Measurements from ENCODE around the gene AP1AR.

The AP1AR gene

GRCh38 chr4:112196461-112196860 lies 35.1 kb upstream of the AP1AR start:
- H3K4me2 ChIP-seq (ENCODE audit: low read length): no peak overlapping the region
- no peak overlapping the region for H3K9ac ChIP-seq (ENCODE audit: low read length)
- no peak overlapping the region for H2AK5ac ChIP-seq (ENCODE audit: low read length)
- H4K12ac ChIP-seq (ENCODE audit: low read depth, low read length): no peak overlapping the region
- WGBS (ENCODE audit: extremely low coverage, insufficient coverage, insufficient read length): no CpG with 5 or more reads among the region's 1 CpG
- no peak overlapping the region for H2BK120ac ChIP-seq (ENCODE audit: insufficient read depth, low read length, poor library complexity)
- H2BK12ac ChIP-seq (ENCODE audit: low read length): no peak overlapping the region
- H3K14ac ChIP-seq (ENCODE audit: low read length): no peak overlapping the region
- H3K4ac ChIP-seq (ENCODE audit: low read depth, low read length): no peak overlapping the region
- no peaks in the 10 kb centered on the region for H3K9me3 ChIP-seq (ENCODE audit: insufficient read depth, low read depth, low read length)
- no peak overlapping the region for H3K27ac ChIP-seq (ENCODE audit: low read depth, low read length)
- H4K8ac ChIP-seq (ENCODE audit: low read depth, low read length): no peak overlapping the region
- no peaks in the 10 kb centered on the region for H3K4me1 ChIP-seq (ENCODE audit: control insufficient read depth in 1 of 2, insufficient read depth in 2 of 2, low read length in 2 of 2)
- H2AFZ ChIP-seq (ENCODE audit: insufficient read depth, low read length, poor library complexity): no peak overlapping the region
- no peaks in the 10 kb centered on the region for H3K36me3 ChIP-seq (ENCODE audit: control insufficient read depth in 1 of 2, insufficient read depth in 2 of 2, low read length in 2 of 2)
- no peak overlapping the region for H2BK5ac ChIP-seq (ENCODE audit: low read depth, low read length, poor library complexity)
- no peaks in the 10 kb centered on the region for H3K79me1 ChIP-seq (ENCODE audit: low read length)
- no peak overlapping the region for H3K4me3 ChIP-seq (ENCODE audit: low read depth, low read length)
- H3K27me3 ChIP-seq (ENCODE audit: insufficient read depth, low read length): no peaks in the 10 kb centered on the region
- no peak overlapping the region for H3K18ac ChIP-seq (ENCODE audit: low read length)
- H3K79me2 ChIP-seq (ENCODE audit: control insufficient read depth, insufficient read depth, low read length, poor library complexity): no peaks in the 10 kb centered on the region
- H3K23ac ChIP-seq (ENCODE audit: low read length): no peak overlapping the region
- DNase-seq: no peak
- H4K91ac ChIP-seq (ENCODE audit: low read depth, low read length): no peak overlapping the region

GRCh38 chr4:112199041-112199440 lies 32.5 kb upstream of the AP1AR start:
- no peak overlapping the region for H3K4me2 ChIP-seq (ENCODE audit: low read length)
- no peak overlapping the region for H3K23ac ChIP-seq (ENCODE audit: low read length)
- H2AK5ac ChIP-seq (ENCODE audit: low read length): no peak overlapping the region
- H3K18ac ChIP-seq (ENCODE audit: low read length): no peak overlapping the region
- no peaks in the 10 kb centered on the region for H3K4me1 ChIP-seq (ENCODE audit: control insufficient read depth in 1 of 2, insufficient read depth in 2 of 2, low read length in 2 of 2)
- no peak overlapping the region for H2BK12ac ChIP-seq (ENCODE audit: low read length)
- H3K79me1 ChIP-seq (ENCODE audit: low read length): no peaks in the 10 kb centered on the region
- H3K4me3 ChIP-seq (ENCODE audit: low read depth, low read length): no peak overlapping the region
- no peak overlapping the region for H3K14ac ChIP-seq (ENCODE audit: low read length)
- no peaks in the 10 kb centered on the region for H3K79me2 ChIP-seq (ENCODE audit: control insufficient read depth, insufficient read depth, low read length, poor library complexity)
- H3K27ac ChIP-seq (ENCODE audit: low read depth, low read length): no peak overlapping the region
- H3K27me3 ChIP-seq (ENCODE audit: insufficient read depth, low read length): no peaks in the 10 kb centered on the region
- no peaks in the 10 kb centered on the region for H3K36me3 ChIP-seq (ENCODE audit: control insufficient read depth in 1 of 2, insufficient read depth in 2 of 2, low read length in 2 of 2)
- H2BK120ac ChIP-seq (ENCODE audit: insufficient read depth, low read length, poor library complexity): no peak overlapping the region
- WGBS (ENCODE audit: extremely low coverage, insufficient coverage, insufficient read length): no CpG with 5 or more reads among the region's 1 CpG
- no peak overlapping the region for H3K4ac ChIP-seq (ENCODE audit: low read depth, low read length)
- no peak overlapping the region for H4K91ac ChIP-seq (ENCODE audit: low read depth, low read length)
- no peak overlapping the region for H4K8ac ChIP-seq (ENCODE audit: low read depth, low read length)
- no peak overlapping the region for H3K9ac ChIP-seq (ENCODE audit: low read length)
- no peaks in the 10 kb centered on the region for H3K9me3 ChIP-seq (ENCODE audit: insufficient read depth, low read depth, low read length)
- H2AFZ ChIP-seq (ENCODE audit: insufficient read depth, low read length, poor library complexity): no peak overlapping the region
- no peak overlapping the region for H2BK5ac ChIP-seq (ENCODE audit: low read depth, low read length, poor library complexity)
- peak; percentile 35 to 86 for DNase-seq
- no peak overlapping the region for H4K12ac ChIP-seq (ENCODE audit: low read depth, low read length)

GRCh38 chr4:112201915-112202505 lies 29.6 kb upstream of the AP1AR start:
- no peak overlapping the region for H3K14ac ChIP-seq (ENCODE audit: low read length)
- H3K9ac ChIP-seq (ENCODE audit: low read length): no peak overlapping the region
- H3K4me1 ChIP-seq (ENCODE audit: control insufficient read depth in 1 of 2, insufficient read depth in 2 of 2, low read length in 2 of 2): no peaks in the 10 kb centered on the region
- H3K9me3 ChIP-seq (ENCODE audit: insufficient read depth, low read depth, low read length): no peaks in the 10 kb centered on the region
- H4K91ac ChIP-seq (ENCODE audit: low read depth, low read length): no peak overlapping the region
- no peaks in the 10 kb centered on the region for H3K36me3 ChIP-seq (ENCODE audit: control insufficient read depth in 1 of 2, insufficient read depth in 2 of 2, low read length in 2 of 2)
- H2BK12ac ChIP-seq (ENCODE audit: low read length): no peak overlapping the region
- H3K4me3 ChIP-seq (ENCODE audit: low read depth, low read length): no peak overlapping the region
- no peaks in the 10 kb centered on the region for H3K79me1 ChIP-seq (ENCODE audit: low read length)
- no peak overlapping the region for H3K4ac ChIP-seq (ENCODE audit: low read depth, low read length)
- no peak overlapping the region for H4K8ac ChIP-seq (ENCODE audit: low read depth, low read length)
- no peak overlapping the region for H2BK5ac ChIP-seq (ENCODE audit: low read depth, low read length, poor library complexity)
- H3K23ac ChIP-seq (ENCODE audit: low read length): no peak overlapping the region
- H3K27me3 ChIP-seq (ENCODE audit: insufficient read depth, low read length): no peaks in the 10 kb centered on the region
- H2AK5ac ChIP-seq (ENCODE audit: low read length): no peak overlapping the region
- H4K12ac ChIP-seq (ENCODE audit: low read depth, low read length): no peak overlapping the region
- no peak overlapping the region for H2BK120ac ChIP-seq (ENCODE audit: insufficient read depth, low read length, poor library complexity)
- no peak overlapping the region for H3K4me2 ChIP-seq (ENCODE audit: low read length)
- H3K27ac ChIP-seq (ENCODE audit: low read depth, low read length): no peak overlapping the region
- no peaks in the 10 kb centered on the region for H3K79me2 ChIP-seq (ENCODE audit: control insufficient read depth, insufficient read depth, low read length, poor library complexity)
- no CpG with 5 or more reads among the region's 4 CpGs for WGBS (ENCODE audit: extremely low coverage, insufficient coverage, insufficient read length)
- no peak for DNase-seq
- no peak overlapping the region for H2AFZ ChIP-seq (ENCODE audit: insufficient read depth, low read length, poor library complexity)
- no peak overlapping the region for H3K18ac ChIP-seq (ENCODE audit: low read length)

- WGBS (ENCODE audit: extremely low coverage, insufficient coverage, insufficient read length): no CpG with 5 or more reads among the region's 1 CpG
- no peak overlapping the region for H3K27ac ChIP-seq (ENCODE audit: low read depth, low read length)
- no peaks in the 10 kb centered on the region for H3K27me3 ChIP-seq (ENCODE audit: insufficient read depth, low read length)
- no peak for DNase-seq
- H3K4ac ChIP-seq (ENCODE audit: low read depth, low read length): no peak overlapping the region
- no peak overlapping the region for H4K91ac ChIP-seq (ENCODE audit: low read depth, low read length)
- H3K79me1 ChIP-seq (ENCODE audit: low read length): no peaks in the 10 kb centered on the region
- H2BK120ac ChIP-seq (ENCODE audit: insufficient read depth, low read length, poor library complexity): no peak overlapping the region
- no peak overlapping the region for H4K8ac ChIP-seq (ENCODE audit: low read depth, low read length)
- H3K4me3 ChIP-seq (ENCODE audit: low read depth, low read length): no peak overlapping the region
- H3K36me3 ChIP-seq (ENCODE audit: control insufficient read depth in 1 of 2, insufficient read depth in 2 of 2, low read length in 2 of 2): no peaks in the 10 kb centered on the region
- no peak overlapping the region for H3K18ac ChIP-seq (ENCODE audit: low read length)
- no peak overlapping the region for H2BK12ac ChIP-seq (ENCODE audit: low read length)
- H3K4me1 ChIP-seq (ENCODE audit: control insufficient read depth in 1 of 2, insufficient read depth in 2 of 2, low read length in 2 of 2): no peaks in the 10 kb centered on the region
- H2AK5ac ChIP-seq (ENCODE audit: low read length): no peak overlapping the region
- no peak overlapping the region for H3K4me2 ChIP-seq (ENCODE audit: low read length)
- H3K9me3 ChIP-seq (ENCODE audit: insufficient read depth, low read depth, low read length): no peaks in the 10 kb centered on the region
- no peaks in the 10 kb centered on the region for H3K79me2 ChIP-seq (ENCODE audit: control insufficient read depth, insufficient read depth, low read length, poor library complexity)
- no peak overlapping the region for H3K14ac ChIP-seq (ENCODE audit: low read length)
- H3K23ac ChIP-seq (ENCODE audit: low read length): no peak overlapping the region
- H2AFZ ChIP-seq (ENCODE audit: insufficient read depth, low read length, poor library complexity): no peak overlapping the region
- H3K9ac ChIP-seq (ENCODE audit: low read length): no peak overlapping the region
- H2BK5ac ChIP-seq (ENCODE audit: low read depth, low read length, poor library complexity): no peak overlapping the region
- no peak overlapping the region for H4K12ac ChIP-seq (ENCODE audit: low read depth, low read length)
Measured at GRCh38 chr4:112203593-112203992, 28.0 kb upstream of the AP1AR start.
